ENCODE results near the gene OR1A1. TPM values are rescaled to one million over a fixed set of nuclear protein-coding genes. Genes with fewer than 3 reads are reported as not detected.
"Not testable (repeated sequence)": the region's sequence is repeated elsewhere in the genome, so short reads cannot be mapped to it uniquely, and the experiment has no call there.

The OR1A1 gene
- total RNA-seq, 1 donor from 2014 or later, result not detected

GRCh38 chr17:3213587-3213986 is 6.1 kb downstream of the OR1A1 start:
- DNase-seq (ENCODE audit: extremely low spot score, unreplicated experiment), result no peak
- no peaks in the 10 kb centered on the region for H3K4me1 Mint-ChIP-seq (ENCODE audit: unreplicated experiment)
- no peaks in the 10 kb centered on the region for H3K27me3 Mint-ChIP-seq
- H3K27ac Mint-ChIP-seq, result no peak overlapping the region
- H3K36me3 Mint-ChIP-seq, result no peaks in the 10 kb centered on the region
- TF ChIP-seq CTCF (conservative IDR thresholded peaks at IDR 0.05), result no peak
- H3K9me3 Mint-ChIP-seq, result no peaks in the 10 kb centered on the region
- H3K4me3 Mint-ChIP-seq, result no peak overlapping the region

- DNase-seq (ENCODE audit: extremely low spot score, unreplicated experiment); H3K27ac Mint-ChIP-seq; H3K36me3 Mint-ChIP-seq; H3K9me3 Mint-ChIP-seq; H3K4me3 Mint-ChIP-seq; H3K4me1 Mint-ChIP-seq (ENCODE audit: unreplicated experiment); H3K27me3 Mint-ChIP-seq: not testable (repeated sequence)
These were observed 12.5 kb downstream of the OR1A1 start for GRCh38 chr17:3219978-3220377.

GRCh38 chr17:3221850-3222249 is 14.4 kb downstream of the OR1A1 start:
- no peak overlapping the region for H3K27ac Mint-ChIP-seq
- no peaks in the 10 kb centered on the region for H3K27me3 Mint-ChIP-seq
- no peaks in the 10 kb centered on the region for H3K4me1 Mint-ChIP-seq (ENCODE audit: unreplicated experiment)
- no peak for TF ChIP-seq CTCF (conservative IDR thresholded peaks at IDR 0.05)
- H3K4me3 Mint-ChIP-seq, result no peak overlapping the region
- no peak for DNase-seq (ENCODE audit: extremely low spot score, unreplicated experiment)
- H3K36me3 Mint-ChIP-seq, result no peaks in the 10 kb centered on the region
- no peaks in the 10 kb centered on the region for H3K9me3 Mint-ChIP-seq

- TF ChIP-seq CTCF (conservative IDR thresholded peaks at IDR 0.05), result no peak
- no peak overlapping the region for H3K27ac Mint-ChIP-seq
- H3K4me3 Mint-ChIP-seq, result no peak overlapping the region
These were observed 15.0 kb downstream of the OR1A1 start for GRCh38 chr17:3222505-3222904.

GRCh38 chr17:3224721-3225352 is 17.4 kb downstream of the OR1A1 start:
- not testable (repeated sequence) for H3K36me3 Mint-ChIP-seq; H3K4me3 Mint-ChIP-seq; DNase-seq (ENCODE audit: extremely low spot score, unreplicated experiment); H3K4me1 Mint-ChIP-seq (ENCODE audit: unreplicated experiment); H3K27ac Mint-ChIP-seq; H3K9me3 Mint-ChIP-seq; H3K27me3 Mint-ChIP-seq

More at GRCh38 chr17:3222505-3222904, 15.0 kb downstream of the OR1A1 start:
- DNase-seq (ENCODE audit: extremely low spot score, unreplicated experiment), result no peak
- H3K36me3 Mint-ChIP-seq, result no peaks in the 10 kb centered on the region
- no peaks in the 10 kb centered on the region for H3K4me1 Mint-ChIP-seq (ENCODE audit: unreplicated experiment)
- no peaks in the 10 kb centered on the region for H3K27me3 Mint-ChIP-seq
- H3K9me3 Mint-ChIP-seq, result no peaks in the 10 kb centered on the region

- not testable (repeated sequence) for H3K27me3 Mint-ChIP-seq; H3K27ac Mint-ChIP-seq; H3K4me3 Mint-ChIP-seq; H3K36me3 Mint-ChIP-seq; H3K4me1 Mint-ChIP-seq (ENCODE audit: unreplicated experiment); H3K9me3 Mint-ChIP-seq; DNase-seq (ENCODE audit: extremely low spot score, unreplicated experiment)
These were observed 24.8 kb downstream of the OR1A1 start for GRCh38 chr17:3232300-3232699.

GRCh38 chr17:3238685-3239084 is 31.2 kb downstream of the OR1A1 start:
- H3K27me3 Mint-ChIP-seq; H3K9me3 Mint-ChIP-seq; H3K4me1 Mint-ChIP-seq (ENCODE audit: unreplicated experiment); H3K4me3 Mint-ChIP-seq; H3K27ac Mint-ChIP-seq; H3K36me3 Mint-ChIP-seq; DNase-seq (ENCODE audit: extremely low spot score, unreplicated experiment): not testable (repeated sequence)

GRCh38 chr17:3241044-3241443 is 33.6 kb downstream of the OR1A1 start:
- H3K27me3 Mint-ChIP-seq; H3K4me3 Mint-ChIP-seq; H3K4me1 Mint-ChIP-seq (ENCODE audit: unreplicated experiment); H3K36me3 Mint-ChIP-seq; H3K9me3 Mint-ChIP-seq; H3K27ac Mint-ChIP-seq; DNase-seq (ENCODE audit: extremely low spot score, unreplicated experiment): not testable (repeated sequence)

- not testable (repeated sequence) for H3K9me3 Mint-ChIP-seq; H3K27ac Mint-ChIP-seq; DNase-seq (ENCODE audit: extremely low spot score, unreplicated experiment); H3K36me3 Mint-ChIP-seq; H3K4me1 Mint-ChIP-seq (ENCODE audit: unreplicated experiment); H3K27me3 Mint-ChIP-seq; H3K4me3 Mint-ChIP-seq
These were observed 37.4 kb downstream of the OR1A1 start for GRCh38 chr17:3244841-3245240.

GRCh38 chr17:3249013-3249412 is 41.5 kb downstream of the OR1A1 start:
- H3K4me3 Mint-ChIP-seq; H3K9me3 Mint-ChIP-seq; H3K27ac Mint-ChIP-seq; H3K36me3 Mint-ChIP-seq; H3K27me3 Mint-ChIP-seq; H3K4me1 Mint-ChIP-seq (ENCODE audit: unreplicated experiment); DNase-seq (ENCODE audit: extremely low spot score, unreplicated experiment): not testable (repeated sequence)
